GM12878 (cell line): Measurements from ENCODE around the gene LHFPL2. TPM values are rescaled to one million over a fixed set of nuclear protein-coding genes. Genes with fewer than 3 reads are reported as not detected.

ENCODE experiments used
- ATAC-seq: fragments of 200-7000 bp; cut with Tn5 transposase; 3 replicates; pipeline ENCODE4 v1.9.1; 2020; ENCODE audit warnings: mild to moderate bottlenecking, moderate library complexity
- BruUV-seq: library from RNA; stranded (reverse); fragments of 400-500 nt; replicated peaks from 2 replicates; lab custom pipeline; 2021; lab: Mats Ljungman, UMichigan
- CTCF ChIA-PET: fragments of 300-600 bp; sonication (Branson Sonifier 250); formaldehyde crosslinking; extraction: SDS; loops from one replicate; lab custom pipeline; 2021; ENCODE audit warnings: inconsistent platforms; lab: Yijun Ruan, JAX
- POLR2A ChIA-PET: fragments of 350-600 bp; formaldehyde crosslinking; extraction: SDS; loops from one replicate; lab custom pipeline; 2021; ENCODE audit warnings: inconsistent platforms; lab: Charles Lee
- RAD21 ChIA-PET: fragments of 300-600 bp; sonication (Branson Sonifier 250); formaldehyde crosslinking; loops from one replicate; lab custom pipeline; 2023; ENCODE audit warnings: antibody characterized with exemption; ENCODE audit not compliant: unreplicated experiment; lab: Charles Lee
- SMC1A ChIA-PET: fragments of 300-600 bp; sonication (Branson Sonifier 250); formaldehyde crosslinking; loops from one replicate; lab custom pipeline; 2023; ENCODE audit not compliant: unreplicated experiment, uncharacterized antibody; lab: Charles Lee
- DNase-seq: peaks from one replicate; pipeline ENCODE4 v3.0.0-alpha.2; 2011; ENCODE audit warnings: low read depth, low spot score
- FAIRE-seq: peaks from 3 replicates; lab custom pipeline; 2011; peaks lifted over from hg19 to GRCh38; lab: Jason Lieb, UNC
- H2AFZ ChIP-seq: 2 replicates; pipeline ENCODE4 v1.6.0; 2011; ENCODE audit warnings: low read depth, low read length, control low read depth; ENCODE audit not compliant: control insufficient read depth
- H3K27ac ChIP-seq: 2 replicates; pipeline ENCODE4 v1.5.1; 2011; ENCODE audit warnings: control low read depth; ENCODE audit not compliant: control insufficient read depth, insufficient read depth
- H3K27me3 ChIP-seq, 2 experiments: replicated peaks in 1 of 2; 2 replicates each; pipeline versions ENCODE4 v1.6.0 to v1.6.1; 2011; ENCODE audit warnings: low read length in 1 of 2; ENCODE audit not compliant: control insufficient read depth in 2 of 2, insufficient read depth in 2 of 2
- H3K36me3 ChIP-seq, 2 experiments: 2 replicates each; pipeline ENCODE4 v1.5.1; 2011; ENCODE audit warnings: low read length in 1 of 2; ENCODE audit not compliant: control insufficient read depth in 2 of 2, insufficient read depth in 2 of 2
- H3K4me1 ChIP-seq: 2 replicates; pipeline ENCODE4 v1.6.1; 2011; ENCODE audit warnings: mild to moderate bottlenecking, low read length, moderate library complexity, mixed read lengths; ENCODE audit not compliant: control insufficient read depth, insufficient read depth
- H3K4me2 ChIP-seq: 2 replicates; pipeline ENCODE4 v1.6.0; 2011; ENCODE audit warnings: control low read depth; ENCODE audit not compliant: control insufficient read depth, insufficient read depth
- H3K4me3 ChIP-seq: fragments of 200-600 bp; sonication (generic); 2 replicates; pipeline ENCODE4 v1.5.1; 2016
- H3K79me2 ChIP-seq: 2 replicates; pipeline ENCODE4 v1.6.0; 2011; ENCODE audit warnings: low read length; ENCODE audit not compliant: control insufficient read depth, insufficient read depth
- H3K9ac ChIP-seq: 2 replicates; pipeline ENCODE4 v1.8.0; 2011; ENCODE audit warnings: low read length, control low read depth, mixed read lengths; ENCODE audit not compliant: control insufficient read depth, insufficient read depth
- H3K9me3 ChIP-seq: replicated peaks from 3 replicates; pipeline ENCODE4 v1.5.1; 2011; ENCODE audit warnings: mild to moderate bottlenecking, low read length; ENCODE audit not compliant: control insufficient read depth, insufficient read depth
- H4K20me1 ChIP-seq: 2 replicates; pipeline ENCODE4 v1.6.0; 2011; ENCODE audit not compliant: control insufficient read depth, insufficient read depth
- CTCF ChIP-seq, 3 experiments: IDR thresholded peaks in 2 of 3; conservative IDR thresholded peaks in 1 of 3; 2 replicates each; pipeline ENCODE4 v1.5.1; 2011; ENCODE audit warnings: low read depth in 3 of 3, low read length in 3 of 3, mild to moderate bottlenecking in 3 of 3, control low read depth in 2 of 3, moderate library complexity in 2 of 3, inconsistent platforms in 1 of 3, mixed read lengths in 1 of 3; ENCODE audit not compliant: control insufficient read depth in 2 of 3, insufficient read depth in 1 of 3; ENCODE audit errors: extremely low read depth in 1 of 3
- FOXK2 ChIP-seq: fragments of 450-650 bp; IDR thresholded peaks from 2 replicates; pipeline ENCODE4 v1.6.1; 2017; ENCODE audit warnings: mild to moderate bottlenecking, moderate library complexity
- RAD21 ChIP-seq: IDR thresholded peaks from 2 replicates; pipeline ENCODE4 v1.6.1; 2011; ENCODE audit warnings: mild to moderate bottlenecking, low read depth, low read length, moderate library complexity; ENCODE audit not compliant: insufficient read depth
- SMAD1 ChIP-seq: fragments of 450-650 bp; IDR thresholded peaks from 2 replicates; pipeline ENCODE4 v1.6.1; 2018; ENCODE audit warnings: mild to moderate bottlenecking, low read depth; ENCODE audit not compliant: partially characterized antibody
- SMC3 ChIP-seq: IDR thresholded peaks from 2 replicates; pipeline ENCODE4 v1.6.1; 2011; ENCODE audit warnings: low read length, improper control_type of control experiment, borderline replicate concordance
- in situ Hi-C: fragments of 300-500 bp; cut with MboI; formaldehyde crosslinking; loops from 9 replicates; pipeline ENCODE4 v1.14.3; 2018; ENCODE audit warnings: mixed read lengths
- intact Hi-C: fragments of 100-400 bp; cut with micrococcal nuclease; formaldehyde crosslinking; loops from one replicate; pipeline ENCODE4 v1.14.2; 2022; ENCODE audit not compliant: unreplicated experiment
- polyA plus RNA-seq, 11 experiments: library from polyadenylated mRNA; depleted of rRNA in 4 of 11; unstranded in 6 of 11; stranded (reverse) in 5 of 11; fragments of >200 nt; fragmentation: Nextera tagmentation in 4 of 11; fragmentation: Illumina TruSeq in 1 of 11; extraction: Ambion mirVana in 4 of 11; extraction: Trizol in 1 of 11; gene quantifications; 1 replicate in 1 of 11; 2 replicates in 10 of 11; pipeline versions ENCODE4 v1.2.1 to v1.2.3, GENCODE V29; 2011 to 2016; ENCODE audit warnings: inconsistent platforms in 2 of 11, missing spikeins in 2 of 11, low read depth in 1 of 11
- total RNA-seq, 4 experiments: library from RNA; depleted of rRNA in 3 of 4; stranded (reverse); fragments of >200 nt in 3 of 4; fragmentation: Illumina TruSeq in 1 of 4; extraction: Trizol in 1 of 4; gene quantifications; 2 replicates each; pipeline versions ENCODE4 v1.2.1 to v1.2.3, GENCODE V29; 2013 to 2021

The LHFPL2 gene
- total and polyA plus RNA-seq, 10 of the 15 experiments (the other 5 are each of a cell fraction or from before 2014, with no cell fraction given): 4.1 to 21.8 (median 12.5) TPM

DNA sequence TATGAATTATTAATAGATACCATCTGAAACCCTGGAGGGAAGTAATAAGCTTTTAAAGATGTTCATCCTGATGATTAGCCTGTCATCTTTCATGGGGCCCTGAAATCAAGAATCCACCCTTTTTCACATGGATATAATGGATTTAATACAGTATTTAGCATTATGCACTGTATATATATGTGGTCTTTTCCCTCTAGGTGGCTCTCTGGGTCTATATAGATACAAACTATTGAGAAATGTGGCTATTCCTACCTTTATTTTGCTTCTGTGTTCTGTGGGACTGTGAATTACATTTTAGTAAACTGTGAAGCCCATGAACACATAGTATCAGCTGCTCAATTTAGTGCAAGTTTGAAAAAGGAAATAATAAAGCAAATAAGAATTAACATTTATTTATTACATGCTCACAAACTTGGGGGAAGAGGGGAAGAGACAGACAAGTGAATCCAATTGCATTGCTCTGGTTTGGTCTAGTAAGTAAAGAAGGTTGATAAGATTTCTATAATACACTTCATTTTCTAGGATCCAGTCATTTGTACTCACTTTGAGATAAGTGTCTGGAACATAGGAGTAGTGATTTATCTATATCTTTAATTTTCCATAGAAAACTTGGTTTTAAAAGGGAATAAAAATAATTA is 176.0 kb downstream of the LHFPL2 start:
- RAD21 ChIA-PET: interaction anchor here (0.7 kb wide), 1 partner anchor 427 kb away, joined by 3 read pairs; no protein-coding TSS in a partner anchor
- no peaks in the 10 kb centered on the region for H3K79me2 ChIP-seq
- no peak overlapping the region for H3K4me3 ChIP-seq
- POLR2A ChIA-PET: no interaction called here
- no peaks in the 10 kb centered on the region for H3K9me3 ChIP-seq
- H2AFZ ChIP-seq: no peak overlapping the region
- no peak overlapping the region for H3K27ac ChIP-seq
- CTCF ChIA-PET: interaction anchor here (0.8 to 2.4 kb wide), 8 partner anchors 11 to 498 kb away, joined by 3 to 13 read pairs (median 3); no protein-coding TSS in a partner anchor
- no peak for DNase-seq
- no peaks in the 10 kb centered on the region for H4K20me1 ChIP-seq
- no peak overlapping the region for H3K4me2 ChIP-seq
- intact Hi-C loops: loop anchor here (2.0 to 10.0 kb wide), 4 partner anchors 170 to 662 kb away; no protein-coding TSS in a partner anchor
- BruUV-seq: no TSS peak
- H3K36me3 ChIP-seq: no peaks in the 10 kb centered on the region; a peak in 1 of 4 replicates
- TF ChIP-seq SMAD1 (no peak), FOXK2 (no peak), CTCF (IDR thresholded peaks at IDR 0.05 in 2 of 3, conservative IDR thresholded peaks at IDR 0.05 in 1 of 3; ENCODE audit: control insufficient read depth in 2 of 3, extremely low read depth in 1 of 3, insufficient read depth in 1 of 3, low read depth in 3 of 3, low read length in 3 of 3) (peak; percentile 8 to 43 (median 22); a peak in 2 of 6 replicates), SMC3 (peak; percentile 17; the same call in 1 of the 2 replicates), RAD21 (peak; percentile 35; the same call in 1 of the 2 replicates)
- no peak overlapping the region for H3K9ac ChIP-seq
- H3K27me3 ChIP-seq: no peaks in the 10 kb centered on the region
- in situ Hi-C loops: no loop called here
- FAIRE-seq: no peak
- SMC1A ChIA-PET: interaction anchor here (2.0 to 3.7 kb wide), 2 partner anchors 11 to 61 kb away, joined by 5 to 14 read pairs; no protein-coding TSS in a partner anchor
- peak; percentile 69 for ATAC-seq
- no peaks in the 10 kb centered on the region for H3K4me1 ChIP-seq
